NCI-H1417 (cell line): Measurements from ENCODE around the gene NUP188.

ENCODE experiments used
- DNase-seq, 3 experiments: peaks; one replicate each; lab custom pipeline; 2025; lab: John Stamatoyannopoulos, UW

NUP188 gene

GRCh38 chr9:129007766-129008468 is 60.4 kb downstream of the NUP188 start:
- DNase-seq, result no peak

- no peak for DNase-seq
Observed at GRCh38 chr9:129008469-129008965, 61.0 kb downstream of the NUP188 start.

- no peak for DNase-seq
Observed at GRCh38 chr9:129008986-129009583, 61.6 kb downstream of the NUP188 start.

- no peak for DNase-seq
Observed at GRCh38 chr9:129009584-129010141, 62.2 kb downstream of the NUP188 start.

- no peak for DNase-seq
Observed at GRCh38 chr9:129010267-129010975, 62.9 kb downstream of the NUP188 start.

GRCh38 chr9:129011170-129011569 is 63.7 kb downstream of the NUP188 start:
- DNase-seq, result no peak

GRCh38 chr9:129011761-129012181 is 64.3 kb downstream of the NUP188 start:
- no peak for DNase-seq

GRCh38 chr9:129012343-129012742 is 64.8 kb downstream of the NUP188 start:
- DNase-seq, result no peak

- no peak for DNase-seq
Observed at GRCh38 chr9:129012893-129013448, 65.5 kb downstream of the NUP188 start.

GRCh38 chr9:129013674-129014073 is 66.2 kb downstream of the NUP188 start:
- no peak for DNase-seq

- DNase-seq, result no peak
Observed at GRCh38 chr9:129014124-129014523, 66.6 kb downstream of the NUP188 start.

- no peak for DNase-seq
Observed at GRCh38 chr9:129014608-129015007, 67.1 kb downstream of the NUP188 start.

GRCh38 chr9:129021091-129021490 is 73.6 kb downstream of the NUP188 start:
- DNase-seq, result no peak

GRCh38 chr9:129022037-129022436 is 74.5 kb downstream of the NUP188 start:
- DNase-seq, result no peak

GRCh38 chr9:129023036-129023907 is 75.8 kb downstream of the NUP188 start:
- DNase-seq, result peak in 2 of 3 experiments; percentile 70 to 83

GRCh38 chr9:129023908-129024233 is 76.4 kb downstream of the NUP188 start:
- no peak for DNase-seq

GRCh38 chr9:129026442-129027223 is 79.1 kb downstream of the NUP188 start:
- peak in 2 of 3 experiments; percentile 37 to 66 for DNase-seq

- DNase-seq, result no peak
Observed at GRCh38 chr9:129027224-129027684, 79.8 kb downstream of the NUP188 start.

GRCh38 chr9:129027685-129028191 is 80.2 kb downstream of the NUP188 start:
- DNase-seq, result peak in 2 of 3 experiments; percentile 85 to 87
